Smooth muscle cell (in vitro differentiated cells): Measurements from ENCODE around the gene CA6. TPM values are rescaled to one million over a fixed set of nuclear protein-coding genes. Genes with fewer than 3 reads are reported as not detected.

Experiments
- DNase-seq: peaks from one replicate; lab custom pipeline; 2025; ENCODE audit not compliant: unreplicated experiment; lab: John Stamatoyannopoulos, UW
- H2AFZ ChIP-seq: fragments of 200-600 bp; sonication (generic); 2 replicates; pipeline ENCODE4 v1.6.0; 2016; ENCODE audit warnings: antibody characterized with exemption, low read depth, mild to moderate bottlenecking
- H3F3A ChIP-seq: fragments of 200-600 bp; sonication (generic); 2 replicates; pipeline ENCODE4 v1.6.0; 2017; ENCODE audit warnings: antibody characterized with exemption, low read depth
- H3K27ac ChIP-seq: fragments of 200-600 bp; sonication (generic); 2 replicates; pipeline ENCODE4 v1.5.1; 2016; ENCODE audit warnings: low read depth, mild to moderate bottlenecking
- H3K27me3 ChIP-seq: fragments of 200-600 bp; sonication (generic); 2 replicates; pipeline ENCODE4 v1.6.1; 2016; ENCODE audit warnings: low read depth, mild to moderate bottlenecking
- H3K36me3 ChIP-seq: fragments of 200-600 bp; sonication (generic); 2 replicates; pipeline ENCODE4 v1.5.1; 2016; ENCODE audit warnings: low read depth
- H3K4me1 ChIP-seq: fragments of 200-600 bp; sonication (generic); 2 replicates; pipeline ENCODE4 v1.5.1; 2016; ENCODE audit warnings: low read depth
- H3K4me2 ChIP-seq: fragments of 200-600 bp; sonication (generic); 2 replicates; pipeline ENCODE4 v1.6.0; 2016; ENCODE audit warnings: mild to moderate bottlenecking
- H3K4me3 ChIP-seq: fragments of 200-600 bp; sonication (generic); 2 replicates; pipeline ENCODE4 v1.5.1; 2016; ENCODE audit warnings: mild to moderate bottlenecking
- H3K79me2 ChIP-seq: fragments of 200-600 bp; sonication (generic); 2 replicates; pipeline ENCODE4 v1.6.0; 2016; ENCODE audit warnings: low read depth, mild to moderate bottlenecking
- H3K9ac ChIP-seq: fragments of 200-600 bp; sonication (generic); 2 replicates; pipeline ENCODE4 v1.6.0; 2016; ENCODE audit warnings: low read depth
- H3K9me3 ChIP-seq: fragments of 200-600 bp; sonication (generic); replicated peaks from 2 replicates; pipeline ENCODE4 v1.5.1; 2016; ENCODE audit warnings: low read depth
- H4K20me1 ChIP-seq: fragments of 200-600 bp; sonication (generic); 2 replicates; pipeline ENCODE4 v1.6.0; 2016; ENCODE audit warnings: low read depth
- WGBS: methylation state at CpG from one replicate; pipeline ENCODE4 v1.1.7; 2016; ENCODE audit warnings: low lambda C conversion rate; 5-methylcytosine and 5-hydroxymethylcytosine counted together
- polyA plus RNA-seq: library from polyadenylated mRNA; unstranded; fragments of >200 nt; fragmentation: Nextera tagmentation; extraction: Ambion mirVana; gene quantifications from 2 replicates; pipeline ENCODE4 v1.2.1, GENCODE V29; 2016
- total RNA-seq: library from RNA; depleted of rRNA; stranded (reverse); fragments of >200 nt; gene quantifications from 2 replicates; pipeline ENCODE4 v1.2.3, GENCODE V29; 2014
- TF ChIP-seq, protein P1 (sequence below): fragments of 200-600 bp; sonication (generic); IDR thresholded peaks from 2 replicates; pipeline ENCODE4 v1.5.1; 2017; ENCODE audit warnings: borderline replicate concordance, mild to moderate bottlenecking, antibody characterized with exemption; ENCODE audit not compliant: insufficient read depth, poor library complexity, severe bottlenecking

Gene CA6
- total and polyA plus RNA-seq, 2 experiments from 2014 or later, result not detected

DNA sequence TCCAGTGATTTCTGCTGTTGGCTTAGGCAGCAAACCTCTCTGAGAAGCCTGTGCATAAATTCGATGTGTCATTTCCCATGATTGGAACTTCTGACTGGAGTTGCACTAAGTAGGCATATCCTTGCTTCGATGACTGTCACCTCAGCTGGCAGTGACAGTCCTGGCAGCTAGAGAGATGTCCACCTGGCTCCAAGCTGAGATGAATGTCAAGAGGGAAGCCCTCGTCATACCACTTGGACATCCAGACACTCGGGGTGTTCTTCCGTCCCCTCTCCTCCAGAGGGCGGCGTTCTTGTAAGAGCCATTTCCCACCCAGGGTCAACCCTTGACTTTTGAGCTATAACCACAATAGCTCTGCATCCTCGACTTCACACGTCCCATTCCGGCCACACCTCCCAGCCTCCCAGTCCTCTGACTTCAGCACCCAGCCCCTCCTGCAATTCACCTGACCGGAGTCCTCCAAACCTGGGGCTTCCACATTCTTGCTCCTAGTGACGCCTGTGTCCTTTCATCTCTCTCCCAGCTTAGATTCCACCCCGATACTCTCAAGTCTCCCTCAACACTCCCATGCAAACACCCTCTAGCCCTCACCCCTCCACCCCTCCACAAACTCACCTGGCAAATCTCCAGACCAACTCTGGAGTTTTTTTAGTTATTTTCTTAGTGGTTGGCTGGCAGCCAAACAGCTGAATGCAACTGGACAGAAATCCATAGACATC lies 17.3 kb downstream of the CA6 start:
- 41% methylated on average over 13 of the region's 13 CpGs for WGBS
- Histone ChIP-seq H2AFZ (no peak overlapping the region), H3K9ac (no peak overlapping the region), H3K27ac (no peak overlapping the region), H3K9me3 (no peaks in the 10 kb centered on the region), H3K4me3 (no peak overlapping the region), H3F3A (no peaks in the 10 kb centered on the region), H3K36me3 (no peaks in the 10 kb centered on the region), H4K20me1 (no peaks in the 10 kb centered on the region), H3K4me2 (no peak overlapping the region), H3K27me3 (no peaks in the 10 kb centered on the region), H3K4me1 (no peaks in the 10 kb centered on the region), H3K79me2 (no peaks in the 10 kb centered on the region)
- TF ChIP-seq, protein P1, sequence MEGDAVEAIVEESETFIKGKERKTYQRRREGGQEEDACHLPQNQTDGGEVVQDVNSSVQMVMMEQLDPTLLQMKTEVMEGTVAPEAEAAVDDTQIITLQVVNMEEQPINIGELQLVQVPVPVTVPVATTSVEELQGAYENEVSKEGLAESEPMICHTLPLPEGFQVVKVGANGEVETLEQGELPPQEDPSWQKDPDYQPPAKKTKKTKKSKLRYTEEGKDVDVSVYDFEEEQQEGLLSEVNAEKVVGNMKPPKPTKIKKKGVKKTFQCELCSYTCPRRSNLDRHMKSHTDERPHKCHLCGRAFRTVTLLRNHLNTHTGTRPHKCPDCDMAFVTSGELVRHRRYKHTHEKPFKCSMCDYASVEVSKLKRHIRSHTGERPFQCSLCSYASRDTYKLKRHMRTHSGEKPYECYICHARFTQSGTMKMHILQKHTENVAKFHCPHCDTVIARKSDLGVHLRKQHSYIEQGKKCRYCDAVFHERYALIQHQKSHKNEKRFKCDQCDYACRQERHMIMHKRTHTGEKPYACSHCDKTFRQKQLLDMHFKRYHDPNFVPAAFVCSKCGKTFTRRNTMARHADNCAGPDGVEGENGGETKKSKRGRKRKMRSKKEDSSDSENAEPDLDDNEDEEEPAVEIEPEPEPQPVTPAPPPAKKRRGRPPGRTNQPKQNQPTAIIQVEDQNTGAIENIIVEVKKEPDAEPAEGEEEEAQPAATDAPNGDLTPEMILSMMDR, result peak; percentile 31
- DNase-seq, result no peak

GRCh38 chr1:8963963-8964362 lies 18.3 kb downstream of the CA6 start:
- WGBS, result 40% methylated on average over 8 of the region's 8 CpGs
- Histone ChIP-seq H3K4me3 (no peak overlapping the region), H3K4me1 (no peaks in the 10 kb centered on the region), H3K9me3 (no peaks in the 10 kb centered on the region), H3F3A (no peaks in the 10 kb centered on the region), H2AFZ (no peak overlapping the region), H3K36me3 (no peaks in the 10 kb centered on the region), H3K27ac (no peak overlapping the region), H4K20me1 (no peaks in the 10 kb centered on the region), H3K9ac (no peak overlapping the region), H3K79me2 (no peaks in the 10 kb centered on the region), H3K4me2 (no peak overlapping the region), H3K27me3 (no peaks in the 10 kb centered on the region)
- TF ChIP-seq, protein P1, result no peak
- no peak for DNase-seq

DNA sequence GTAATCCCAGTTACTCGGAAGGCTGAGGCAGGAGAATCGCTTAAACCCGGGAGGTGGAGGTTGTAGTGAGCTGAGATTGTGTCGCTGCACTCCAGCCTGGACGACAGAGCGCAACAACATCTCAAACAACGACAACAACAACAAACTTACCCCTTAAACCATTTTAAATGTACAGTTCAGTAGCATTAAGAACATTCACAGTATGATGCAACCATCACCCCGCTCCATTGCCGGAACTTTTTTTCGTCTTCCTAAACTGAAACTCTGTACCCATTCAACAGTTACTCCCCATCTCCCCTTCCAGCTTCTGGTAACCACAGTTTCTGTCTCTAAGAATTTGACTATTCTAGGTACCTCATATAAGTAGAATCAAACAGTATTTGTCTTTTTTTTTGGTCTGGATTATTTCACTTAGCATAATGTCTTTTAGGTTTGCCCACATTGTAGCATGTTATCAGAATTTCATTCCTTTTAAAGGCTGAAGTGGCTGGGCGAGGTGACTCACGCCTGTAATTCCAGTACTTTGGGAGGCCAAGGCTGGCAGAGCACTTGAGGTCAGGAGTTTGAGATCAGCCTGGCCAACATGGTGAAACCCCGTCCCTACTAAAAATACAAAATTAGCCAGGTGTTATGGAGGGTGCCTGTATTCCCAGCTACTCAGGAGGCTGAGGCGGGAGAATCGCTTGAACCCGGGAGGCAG lies 19.6 kb downstream of the CA6 start:
- Histone ChIP-seq H3F3A (no peaks in the 10 kb centered on the region), H2AFZ (no peak overlapping the region), H3K27ac (no peak overlapping the region), H3K36me3 (no peaks in the 10 kb centered on the region), H3K79me2 (no peaks in the 10 kb centered on the region), H3K27me3 (no peaks in the 10 kb centered on the region), H3K4me1 (no peaks in the 10 kb centered on the region), H4K20me1 (no peaks in the 10 kb centered on the region), H3K9me3 (no peaks in the 10 kb centered on the region), H3K9ac (no peak overlapping the region), H3K4me3 (no peak overlapping the region), H3K4me2 (peak overlapping the region; percentile 40)
- no peak for DNase-seq
- TF ChIP-seq, protein P1, result no peak
- 85% methylated on average over 16 of the region's 16 CpGs for WGBS
